Measurements from ENCODE around the gene RNF121.
"Not testable (repeated sequence)": the region's sequence is repeated elsewhere in the genome, so short reads cannot be mapped to it uniquely, and the experiment has no call there.

RNF121 gene

GRCh38 chr11:71928737-71929443 is at the start of gene RNF121:
RNF121 (plus strand) TSS chr11:71929046; CDS start chr11:71929062, 16 bp downstream.
- peak; percentile 100 for DNase-seq

- DNase-seq: not testable (repeated sequence)
These were observed 43.0 kb upstream of the RNF121 start for GRCh38 chr11:71885806-71886205.

GRCh38 chr11:71888335-71889010 is 40.4 kb upstream of the RNF121 start:
- not testable (repeated sequence) for DNase-seq

GRCh38 chr11:71889181-71889872 is 39.5 kb upstream of the RNF121 start:
- DNase-seq: not testable (repeated sequence)

- DNase-seq: no peak
These were observed 32.9 kb upstream of the RNF121 start for GRCh38 chr11:71895961-71896360.

- not testable (repeated sequence) for DNase-seq
These were observed 27.7 kb upstream of the RNF121 start for GRCh38 chr11:71901137-71901536.

- DNase-seq: no peak
These were observed 20.6 kb upstream of the RNF121 start for GRCh38 chr11:71908218-71908617.

- DNase-seq: not testable (repeated sequence)
These were observed 18.1 kb upstream of the RNF121 start for GRCh38 chr11:71910775-71911174.

GRCh38 chr11:71911321-71911985 is 17.4 kb upstream of the RNF121 start:
- not testable (repeated sequence) for DNase-seq

GRCh38 chr11:71911986-71912340 is 16.9 kb upstream of the RNF121 start:
- DNase-seq: not testable (repeated sequence)

- DNase-seq: no peak
These were observed 14.9 kb upstream of the RNF121 start for GRCh38 chr11:71913756-71914526.

- no peak for DNase-seq
These were observed 14.1 kb upstream of the RNF121 start for GRCh38 chr11:71914617-71915189.

GRCh38 chr11:71917646-71918140 is 11.2 kb upstream of the RNF121 start:
- no peak for DNase-seq

GRCh38 chr11:71927820-71928736 is 768 bp upstream of the RNF121 start, which contains the start of gene XNDC1N:
XNDC1N (minus strand) TSS chr11:71928594; CDS start chr11:71923353, 5,241 bp downstream.
- peak; percentile 100 for DNase-seq

- no peak for DNase-seq
These were observed 645 bp downstream of the RNF121 start for GRCh38 chr11:71929491-71929890.

- no peak for DNase-seq
These were observed 1.9 kb downstream of the RNF121 start for GRCh38 chr11:71930556-71931244.

GRCh38 chr11:71931245-71931602 is 2.4 kb downstream of the RNF121 start:
- no peak for DNase-seq

- DNase-seq: no peak
These were observed 4.5 kb downstream of the RNF121 start for GRCh38 chr11:71933141-71933933.

- DNase-seq: no peak
These were observed 5.4 kb downstream of the RNF121 start for GRCh38 chr11:71934213-71934612.

All from KG1 (cell line).